ENCODE measurements around the gene CXCL11.
"Not testable (repeated sequence)": the region's sequence is repeated elsewhere in the genome, so short reads cannot be mapped to it uniquely, and the experiment has no call there.

GRCh38 chr4:76044686-76045085, 8.8 kb upstream of the CXCL11 start:
- TF ChIP-seq CTCF (conservative IDR thresholded peaks at IDR 0.05); EZH2 (IDR thresholded peaks at IDR 0.05; ENCODE audit: low read depth): not testable (repeated sequence)
